GDM1 (cell line): ENCODE data around the gene TMEM117.

ENCODE experiments used
- DNase-seq: peaks from one replicate; lab custom pipeline; 2025; lab: John Stamatoyannopoulos, UW

TMEM117 gene

GRCh38 chr12:43835656-43836474 is at the start of gene TMEM117:
Gene TMEM117, plus strand, starts transcription at chr12:43836081.
- peak; percentile 29 for DNase-seq

DNA sequence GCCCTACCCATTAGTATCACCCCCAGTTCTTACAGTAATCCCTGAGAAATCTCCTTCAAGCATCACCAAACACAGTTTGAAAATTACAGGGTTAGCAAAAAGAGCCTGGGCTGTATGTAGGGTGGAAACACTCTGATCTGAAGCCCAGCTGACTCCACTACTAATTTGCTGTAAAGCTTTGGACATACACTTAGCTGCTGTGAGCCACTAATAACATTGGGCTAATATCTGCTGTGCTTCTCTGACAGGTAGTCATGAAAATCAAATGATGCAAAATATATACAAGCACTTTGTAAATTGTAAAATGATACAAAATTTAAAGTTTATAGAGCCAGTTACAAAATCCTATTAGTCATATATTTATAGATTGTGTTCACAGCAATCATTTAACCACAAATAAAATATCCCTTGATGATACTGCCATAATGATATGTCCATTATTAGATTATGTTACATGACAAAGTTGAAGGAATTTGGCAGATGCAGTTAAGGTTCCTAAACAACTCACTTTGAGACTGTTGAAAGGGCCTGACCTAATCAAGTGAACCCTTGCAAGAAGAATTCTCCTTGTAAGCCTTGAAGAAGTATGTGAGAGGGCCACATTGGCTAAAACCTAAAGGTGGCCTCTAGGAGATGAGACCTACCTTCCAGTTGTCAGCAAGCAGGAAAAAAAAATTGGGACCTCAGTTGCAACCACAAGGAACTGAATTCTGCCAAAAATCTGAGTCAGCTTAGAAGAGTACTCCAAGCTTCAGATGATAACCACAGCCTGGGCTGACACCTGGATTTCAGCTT is 48.8 kb upstream of the TMEM117 start:
- no peak for DNase-seq

DNA sequence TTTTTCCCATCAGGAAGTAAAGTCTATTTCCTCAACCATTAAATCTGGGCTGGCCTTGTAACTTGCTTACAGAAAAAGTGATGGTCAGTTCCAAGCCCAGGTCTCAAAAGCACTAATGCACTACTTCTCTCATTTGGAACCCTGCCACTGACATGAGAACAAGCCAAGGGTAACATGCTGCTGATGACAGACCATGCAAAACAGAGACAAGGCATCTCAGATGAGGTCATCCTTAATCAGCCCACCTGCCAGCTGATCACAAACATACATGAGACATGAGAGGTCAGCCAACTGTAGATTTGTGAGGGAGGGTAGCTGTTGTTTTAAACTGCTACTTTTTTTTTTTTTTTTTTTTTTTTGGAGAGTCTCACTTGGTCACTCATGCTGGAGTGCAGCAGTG is 45.9 kb upstream of the TMEM117 start:
- DNase-seq: no peak

DNA sequence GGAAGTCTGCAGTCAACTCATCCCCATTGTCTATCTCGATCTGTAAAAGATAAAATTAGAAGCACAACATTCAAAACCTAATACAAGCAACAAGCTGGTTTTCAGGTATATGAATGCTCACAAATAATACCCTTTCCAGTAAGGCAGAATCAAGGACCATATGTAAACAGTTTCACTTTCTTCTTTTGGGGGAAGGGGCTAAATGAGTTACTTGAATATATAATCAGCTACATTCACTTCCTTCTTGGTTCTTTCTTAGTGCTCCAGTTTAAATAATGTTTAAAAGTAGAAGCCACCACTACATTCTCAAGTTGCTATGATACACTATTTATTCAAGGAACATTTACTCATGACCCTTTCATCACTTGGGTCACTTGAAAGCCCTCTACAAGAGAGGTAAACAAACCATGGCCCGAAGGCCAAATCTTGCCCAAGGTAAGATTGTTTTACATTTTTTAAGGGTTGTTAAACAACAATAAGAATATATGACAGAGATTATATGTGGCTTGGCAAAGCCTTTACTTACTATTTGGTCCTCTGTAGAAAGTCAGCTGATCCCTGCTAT is 40.1 kb upstream of the TMEM117 start:
- DNase-seq: no peak

DNA sequence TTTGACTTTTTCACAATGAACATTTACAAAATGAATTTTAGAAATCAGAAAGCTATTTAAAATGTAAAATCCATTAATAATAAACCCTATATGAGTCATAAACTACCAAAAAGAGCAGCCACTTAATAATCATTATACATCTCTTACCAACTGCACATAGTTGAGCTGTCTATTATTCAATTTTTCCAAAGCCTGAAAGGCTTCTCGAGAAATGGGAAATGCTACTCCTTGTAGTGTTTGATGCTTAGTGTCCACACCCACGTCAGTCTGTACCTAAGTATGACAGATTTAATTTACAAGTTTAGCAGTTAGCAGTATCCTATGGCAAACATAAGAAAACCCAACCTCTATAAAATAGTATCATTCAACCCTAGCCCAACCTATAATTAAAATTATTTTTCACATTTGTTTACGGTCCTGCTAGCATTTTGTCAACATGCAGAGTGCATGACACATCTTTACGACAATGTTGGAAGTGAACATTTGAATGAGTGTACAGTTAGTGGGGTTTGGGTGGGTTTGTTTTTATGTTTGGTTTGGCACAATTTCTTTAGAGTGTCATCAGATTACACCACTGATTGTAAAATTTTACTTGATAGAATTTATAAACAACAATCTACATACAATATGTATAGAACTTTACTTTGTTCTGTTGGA is 38.2 kb upstream of the TMEM117 start:
- no peak for DNase-seq

GRCh38 chr12:43805149-43805859 is 30.6 kb upstream of the TMEM117 start:
- DNase-seq: no peak

DNA sequence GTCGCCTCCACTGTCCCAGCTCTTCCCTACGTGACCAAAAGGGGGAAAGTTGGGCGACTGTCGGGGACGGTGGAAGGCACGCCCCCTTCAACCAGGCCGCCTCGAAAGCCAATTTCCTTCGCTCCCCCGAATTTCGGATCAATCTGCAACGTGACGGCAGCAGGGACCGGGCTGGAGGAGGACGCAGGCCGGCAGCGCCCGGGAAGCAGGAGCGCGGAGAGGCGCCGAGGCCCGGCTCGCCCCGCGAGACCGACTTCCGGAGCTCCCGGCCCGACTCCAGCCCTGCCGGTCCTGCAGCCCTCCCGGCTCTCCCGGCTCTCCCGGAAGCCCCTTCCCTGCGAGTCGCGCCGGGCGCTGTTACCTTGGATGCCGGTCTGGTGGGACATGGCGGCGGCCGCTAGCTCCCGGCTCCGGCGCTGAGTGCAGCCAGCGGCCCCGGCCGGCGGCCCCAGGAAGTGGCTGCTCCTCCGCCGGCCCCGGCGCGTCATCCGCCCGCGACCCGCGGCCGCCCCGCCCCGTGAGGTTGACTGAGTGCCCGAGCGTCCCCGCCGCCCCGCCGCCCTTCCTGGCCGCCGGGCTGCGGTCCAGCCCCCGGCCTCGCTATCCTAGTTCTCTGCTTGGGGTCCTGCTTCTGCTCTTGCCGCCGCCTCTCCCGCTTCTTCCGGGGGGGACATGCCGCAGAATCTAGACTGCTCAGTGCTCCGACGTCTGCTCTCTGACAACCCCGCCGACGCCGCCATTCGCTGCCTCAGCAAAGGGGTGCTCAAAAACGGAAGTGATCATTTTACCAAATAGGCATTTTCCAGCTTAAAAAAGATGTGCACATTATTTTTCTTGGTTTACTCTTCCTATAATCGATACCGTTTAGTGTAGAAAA is 29.8 kb upstream of the TMEM117 start, which contains the start of gene TWF1:
Gene TWF1, minus strand, starts transcription at position 458 of the 877 bp plus-strand sequence. Its CDS starts 72 bp downstream, at position 386.
- DNase-seq: peak; percentile 78

- no peak for DNase-seq
Observed at GRCh38 chr12:43806737-43807072, 29.2 kb upstream of the TMEM117 start.

DNA sequence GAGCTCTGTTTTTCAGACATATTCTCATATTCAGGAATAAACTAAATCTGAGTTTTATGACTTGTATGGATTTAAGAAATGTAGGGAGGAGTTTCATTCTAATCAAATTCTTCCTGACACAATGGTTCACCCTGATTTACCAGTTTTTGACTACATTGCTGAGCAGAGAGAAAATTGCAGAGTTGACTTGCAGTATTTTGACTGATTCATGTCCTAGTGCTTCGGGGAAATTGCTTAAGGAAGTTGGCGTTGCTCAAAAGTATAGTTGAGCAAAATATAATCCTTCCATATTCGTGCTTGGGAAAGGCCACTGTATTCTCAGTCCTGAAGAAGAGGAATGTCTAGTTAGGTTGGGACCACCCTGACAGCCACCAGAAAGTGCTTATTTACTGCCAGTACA is 28.5 kb upstream of the TMEM117 start:
- no peak for DNase-seq

- no peak for DNase-seq
Observed at GRCh38 chr12:43812057-43812456, 23.8 kb upstream of the TMEM117 start.

DNA sequence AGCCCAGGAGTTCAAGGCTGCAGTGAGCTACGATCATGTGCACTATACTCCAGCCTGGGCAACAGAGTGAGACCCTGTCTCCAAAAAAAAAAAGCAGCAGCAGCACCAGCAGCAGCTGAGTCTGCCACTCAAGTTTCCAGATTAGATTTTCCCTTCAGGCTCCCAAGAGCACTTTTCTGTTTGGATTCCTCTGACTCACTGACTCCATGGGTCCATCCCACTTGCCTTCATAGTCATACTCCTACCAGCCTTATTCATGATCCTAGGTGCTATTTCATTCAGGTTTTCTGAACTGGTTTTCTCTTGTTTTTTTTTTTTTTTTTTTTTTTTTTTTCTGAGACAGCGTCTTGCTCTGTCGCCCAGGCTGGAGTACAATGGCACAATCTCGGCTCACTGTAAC is 23.0 kb upstream of the TMEM117 start:
- no peak for DNase-seq

- no peak for DNase-seq
Observed at GRCh38 chr12:43815416-43815815, 20.5 kb upstream of the TMEM117 start.

DNA sequence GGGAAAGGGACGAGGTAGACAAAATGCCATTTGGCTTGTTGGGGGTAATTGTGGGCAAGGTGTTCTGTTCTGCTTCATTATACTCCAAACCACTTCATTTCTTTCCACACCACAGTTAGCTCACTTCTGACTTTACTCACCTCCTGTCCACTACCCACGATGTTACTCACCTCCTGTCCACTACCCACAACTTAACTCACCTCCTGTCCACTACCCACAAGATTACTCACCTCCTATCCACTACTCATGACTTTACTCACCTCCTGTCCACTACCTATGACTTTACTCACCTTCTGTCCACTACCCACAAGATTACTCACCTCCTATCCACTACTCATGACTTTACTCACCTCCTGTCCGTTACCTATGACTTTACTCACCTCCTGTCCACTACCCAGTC is 19.7 kb upstream of the TMEM117 start:
- DNase-seq: no peak

- DNase-seq: no peak
Observed at GRCh38 chr12:43824207-43824775, 11.6 kb upstream of the TMEM117 start.

GRCh38 chr12:43826681-43827080 is 9.2 kb upstream of the TMEM117 start:
- no peak for DNase-seq

- DNase-seq: no peak
Observed at GRCh38 chr12:43827093-43827492, 8.8 kb upstream of the TMEM117 start.

DNA sequence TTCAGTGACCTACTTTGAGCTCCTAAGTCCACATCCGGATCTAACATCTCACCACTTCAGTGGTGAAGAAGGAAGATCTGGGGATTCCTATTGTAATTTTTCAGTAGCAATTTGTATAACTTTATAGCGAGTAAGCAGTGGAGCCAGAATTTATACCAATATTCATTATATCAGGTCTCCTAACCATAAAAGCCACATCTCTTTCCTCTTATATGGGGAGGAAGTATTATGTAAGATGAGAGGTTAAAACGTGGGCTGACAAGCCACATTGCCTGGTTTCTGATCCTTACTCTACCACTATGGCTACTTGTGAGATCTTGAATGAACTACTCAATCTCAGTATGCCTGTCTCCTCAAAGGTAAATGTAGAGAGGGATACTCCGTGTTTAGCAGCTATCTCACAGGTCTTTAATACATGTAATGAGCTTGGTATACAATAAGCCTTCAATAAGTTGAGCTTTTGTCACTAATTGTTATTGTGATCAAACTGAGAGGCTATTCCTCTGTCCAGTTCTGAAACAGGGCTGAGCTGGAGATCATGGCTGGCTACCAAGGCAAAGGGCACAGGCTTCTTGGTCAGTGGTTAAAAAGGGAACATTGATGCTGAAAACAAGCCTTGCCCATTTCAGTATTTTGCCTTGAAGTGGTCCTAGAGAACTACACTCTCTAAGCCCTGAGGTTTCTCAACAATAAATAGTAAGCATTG is 3.3 kb upstream of the TMEM117 start:
- DNase-seq: no peak

GRCh38 chr12:43835264-43835655 is 621 bp upstream of the TMEM117 start:
- DNase-seq: no peak

GRCh38 chr12:43836475-43836989 is 651 bp downstream of the TMEM117 start:
- no peak for DNase-seq

DNA sequence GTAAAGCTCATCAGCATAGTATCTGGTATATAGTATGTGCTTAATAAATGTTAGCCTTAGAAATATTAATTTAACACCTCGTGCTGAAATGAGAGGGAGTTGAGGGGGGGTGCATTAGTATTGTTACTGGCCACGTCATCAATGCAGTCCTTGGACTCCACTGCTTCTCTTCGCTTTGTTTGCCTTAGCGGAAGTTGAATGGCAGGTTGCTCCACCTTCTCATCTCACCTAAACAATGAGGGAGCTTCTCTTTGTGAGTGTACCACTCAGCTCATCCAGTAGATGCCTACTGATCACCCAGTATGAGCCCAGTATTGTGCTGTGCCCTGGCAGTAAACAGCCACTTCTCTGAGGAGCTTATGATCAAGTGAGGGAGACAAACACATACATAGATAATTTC is 4.5 kb downstream of the TMEM117 start:
- no peak for DNase-seq
